ENCODE measurements around the gene FAM227B. TPM values are rescaled to one million over a fixed set of nuclear protein-coding genes. Genes with fewer than 3 reads are reported as not detected.
"Not testable (repeated sequence)": the region's sequence is repeated elsewhere in the genome, so short reads cannot be mapped to it uniquely, and the experiment has no call there.

FAM227B gene
- total RNA-seq, 2 donors from 2014 or later, result 2.1 to 3.8 TPM

GRCh38 chr15:49380912-49381311, 239.7 kb downstream of the FAM227B start:
- ATAC-seq (replicated peaks), result no peak
- Mint-ChIP-seq H3K4me3 (no peak overlapping the region), H3K27ac (no peak overlapping the region), H3K36me3 (ENCODE audit: low read depth) (no peaks in the 10 kb centered on the region), H3K4me1 (no peaks in the 10 kb centered on the region), H3K9me3 (no peaks in the 10 kb centered on the region), H3K27me3 (no peaks in the 10 kb centered on the region)

- no peak for ATAC-seq (replicated peaks)
- Mint-ChIP-seq H3K36me3 (ENCODE audit: low read depth) (no peaks in the 10 kb centered on the region), H3K4me1 (no peaks in the 10 kb centered on the region), H3K27ac (no peak overlapping the region), H3K9me3 (no peaks in the 10 kb centered on the region), H3K27me3 (no peaks in the 10 kb centered on the region), H3K4me3 (no peak overlapping the region)
These were observed 240.6 kb downstream of the FAM227B start for GRCh38 chr15:49379996-49380395.

GRCh38 chr15:49372366-49372765, 248.3 kb downstream of the FAM227B start:
- no peaks in the 10 kb centered on the region for H3K27me3 Mint-ChIP-seq
- ATAC-seq (replicated peaks), result no peak
- no peaks in the 10 kb centered on the region for H3K36me3 Mint-ChIP-seq (ENCODE audit: low read depth)
- H3K4me3 Mint-ChIP-seq, result no peak overlapping the region
- H3K27ac Mint-ChIP-seq, result no peak overlapping the region
- H3K9me3 Mint-ChIP-seq, result no peaks in the 10 kb centered on the region
- no peaks in the 10 kb centered on the region for H3K4me1 Mint-ChIP-seq

- ATAC-seq (replicated peaks), result no peak
- Mint-ChIP-seq H3K27ac (no peak overlapping the region), H3K4me1 (no peaks in the 10 kb centered on the region)
These were observed 249.8 kb downstream of the FAM227B start for GRCh38 chr15:49370782-49371181.

GRCh38 chr15:49366496-49366895, 254.1 kb downstream of the FAM227B start:
- Mint-ChIP-seq H3K36me3 (ENCODE audit: low read depth) (no peaks in the 10 kb centered on the region), H3K4me1 (no peaks in the 10 kb centered on the region), H3K27ac (no peak overlapping the region), H3K4me3 (no peak overlapping the region), H3K27me3 (no peaks in the 10 kb centered on the region), H3K9me3 (peaks cover 13% of the 10 kb centered on the region)
- no peak for ATAC-seq (replicated peaks)

More at GRCh38 chr15:49370782-49371181, 249.8 kb downstream of the FAM227B start:
- H3K9me3 Mint-ChIP-seq, result peaks cover 4% of the 10 kb centered on the region
- H3K36me3 Mint-ChIP-seq (ENCODE audit: low read depth), result no peaks in the 10 kb centered on the region
- H3K4me3 Mint-ChIP-seq, result no peak overlapping the region
- H3K27me3 Mint-ChIP-seq, result no peaks in the 10 kb centered on the region

- no peaks in the 10 kb centered on the region for H3K36me3 Mint-ChIP-seq (ENCODE audit: low read depth)
- no peak for ATAC-seq (replicated peaks)
- no peak overlapping the region for H3K27ac Mint-ChIP-seq
- H3K9me3 Mint-ChIP-seq, result peaks cover 12% of the 10 kb centered on the region
- H3K27me3 Mint-ChIP-seq, result no peaks in the 10 kb centered on the region
- no peaks in the 10 kb centered on the region for H3K4me1 Mint-ChIP-seq
- H3K4me3 Mint-ChIP-seq, result no peak overlapping the region
These were observed 259.2 kb downstream of the FAM227B start for GRCh38 chr15:49361370-49361769.

GRCh38 chr15:49354439-49354838, 266.2 kb downstream of the FAM227B start:
- H3K27me3 Mint-ChIP-seq; H3K4me1 Mint-ChIP-seq; ATAC-seq (replicated peaks); H3K36me3 Mint-ChIP-seq (ENCODE audit: low read depth); H3K4me3 Mint-ChIP-seq; H3K27ac Mint-ChIP-seq: not testable (repeated sequence)
- H3K9me3 Mint-ChIP-seq, result peaks cover 16% of the 10 kb centered on the region

GRCh38 chr15:49343546-49343945, 277.1 kb downstream of the FAM227B start:
- Mint-ChIP-seq H3K27ac (no peak overlapping the region), H3K27me3 (no peaks in the 10 kb centered on the region), H3K4me3 (no peak overlapping the region), H3K9me3 (peaks cover 4% of the 10 kb centered on the region), H3K4me1 (no peaks in the 10 kb centered on the region), H3K36me3 (ENCODE audit: low read depth) (peaks cover 62% of the 10 kb centered on the region)
- no peak for ATAC-seq (replicated peaks)

GRCh38 chr15:49339656-49340055, 281.0 kb downstream of the FAM227B start:
- Mint-ChIP-seq H3K4me1 (no peaks in the 10 kb centered on the region), H3K27me3 (no peaks in the 10 kb centered on the region), H3K4me3 (no peak overlapping the region), H3K27ac (no peak overlapping the region), H3K9me3 (no peaks in the 10 kb centered on the region), H3K36me3 (ENCODE audit: low read depth) (peaks cover 50% of the 10 kb centered on the region)
- ATAC-seq (replicated peaks), result no peak

GRCh38 chr15:49331951-49332350, 288.7 kb downstream of the FAM227B start:
- H3K27ac Mint-ChIP-seq, result peak overlapping the region; percentile 23
- H3K27me3 Mint-ChIP-seq, result no peaks in the 10 kb centered on the region
- H3K4me3 Mint-ChIP-seq, result no peak overlapping the region
- peaks cover 36% of the 10 kb centered on the region for H3K36me3 Mint-ChIP-seq (ENCODE audit: low read depth)
- H3K9me3 Mint-ChIP-seq, result no peaks in the 10 kb centered on the region
- peak; percentile 55 for ATAC-seq (replicated peaks)
- H3K4me1 Mint-ChIP-seq, result no peaks in the 10 kb centered on the region

GRCh38 chr15:49331442-49331841, 289.2 kb downstream of the FAM227B start:
- Mint-ChIP-seq H3K27me3 (no peaks in the 10 kb centered on the region), H3K36me3 (ENCODE audit: low read depth) (peaks cover 36% of the 10 kb centered on the region), H3K27ac (peak overlapping the region; percentile 37), H3K4me3 (no peak overlapping the region), H3K9me3 (no peaks in the 10 kb centered on the region), H3K4me1 (no peaks in the 10 kb centered on the region)
- no peak for ATAC-seq (replicated peaks)

GRCh38 chr15:49330166-49330565, 290.5 kb downstream of the FAM227B start:
- Mint-ChIP-seq H3K4me1 (no peaks in the 10 kb centered on the region), H3K27ac (no peak overlapping the region), H3K4me3 (no peak overlapping the region), H3K27me3 (no peaks in the 10 kb centered on the region), H3K36me3 (ENCODE audit: low read depth) (peaks cover 36% of the 10 kb centered on the region), H3K9me3 (no peaks in the 10 kb centered on the region)
- ATAC-seq (replicated peaks), result no peak

- ATAC-seq (replicated peaks), result no peak
- H3K4me1 Mint-ChIP-seq, result no peaks in the 10 kb centered on the region
- H3K36me3 Mint-ChIP-seq (ENCODE audit: low read depth), result peaks cover 36% of the 10 kb centered on the region
- H3K27ac Mint-ChIP-seq, result no peak overlapping the region
- H3K27me3 Mint-ChIP-seq, result no peaks in the 10 kb centered on the region
- H3K9me3 Mint-ChIP-seq, result no peaks in the 10 kb centered on the region
- H3K4me3 Mint-ChIP-seq, result no peak overlapping the region
These were observed 291.7 kb downstream of the FAM227B start for GRCh38 chr15:49328941-49329340.

GRCh38 chr15:49327927-49328326, 292.7 kb downstream of the FAM227B start:
- Mint-ChIP-seq H3K4me1 (no peaks in the 10 kb centered on the region), H3K36me3 (ENCODE audit: low read depth) (peaks cover 44% of the 10 kb centered on the region), H3K27me3 (no peaks in the 10 kb centered on the region), H3K4me3 (no peak overlapping the region), H3K9me3 (no peaks in the 10 kb centered on the region), H3K27ac (no peak overlapping the region)
- no peak for ATAC-seq (replicated peaks)

- H3K27ac Mint-ChIP-seq, result no peak overlapping the region
- no peaks in the 10 kb centered on the region for H3K9me3 Mint-ChIP-seq
- H3K4me3 Mint-ChIP-seq, result no peak overlapping the region
- peaks cover 4% of the 10 kb centered on the region for H3K4me1 Mint-ChIP-seq
- no peak for ATAC-seq (replicated peaks)
- H3K36me3 Mint-ChIP-seq (ENCODE audit: low read depth), result peaks cover 64% of the 10 kb centered on the region
- H3K27me3 Mint-ChIP-seq, result no peaks in the 10 kb centered on the region
These were observed 297.4 kb downstream of the FAM227B start for GRCh38 chr15:49323207-49323606.

GRCh38 chr15:49320351-49320750, 300.3 kb downstream of the FAM227B start:
- ATAC-seq (replicated peaks), result no peak
- H3K4me1 Mint-ChIP-seq, result peaks cover 4% of the 10 kb centered on the region
- no peak overlapping the region for H3K27ac Mint-ChIP-seq
- H3K27me3 Mint-ChIP-seq, result no peaks in the 10 kb centered on the region
- H3K36me3 Mint-ChIP-seq (ENCODE audit: low read depth), result peaks cover 64% of the 10 kb centered on the region
- no peak overlapping the region for H3K4me3 Mint-ChIP-seq
- H3K9me3 Mint-ChIP-seq, result no peaks in the 10 kb centered on the region

Measured in activated T-helper 17 cell treated with anti-CD3 and anti-CD28 coated beads, Interleukin-2, amount 50 U/mL, for 72 hours (primary cell).